NCI-H1092 treated with DMSO at 0.1 percent for 48 hours (cell line): Measurements from ENCODE around the gene EIF3F.

Experiments
- DNase-seq: peaks from one replicate; lab custom pipeline; 2025; lab: John Stamatoyannopoulos, UW

Gene EIF3F

DNA sequence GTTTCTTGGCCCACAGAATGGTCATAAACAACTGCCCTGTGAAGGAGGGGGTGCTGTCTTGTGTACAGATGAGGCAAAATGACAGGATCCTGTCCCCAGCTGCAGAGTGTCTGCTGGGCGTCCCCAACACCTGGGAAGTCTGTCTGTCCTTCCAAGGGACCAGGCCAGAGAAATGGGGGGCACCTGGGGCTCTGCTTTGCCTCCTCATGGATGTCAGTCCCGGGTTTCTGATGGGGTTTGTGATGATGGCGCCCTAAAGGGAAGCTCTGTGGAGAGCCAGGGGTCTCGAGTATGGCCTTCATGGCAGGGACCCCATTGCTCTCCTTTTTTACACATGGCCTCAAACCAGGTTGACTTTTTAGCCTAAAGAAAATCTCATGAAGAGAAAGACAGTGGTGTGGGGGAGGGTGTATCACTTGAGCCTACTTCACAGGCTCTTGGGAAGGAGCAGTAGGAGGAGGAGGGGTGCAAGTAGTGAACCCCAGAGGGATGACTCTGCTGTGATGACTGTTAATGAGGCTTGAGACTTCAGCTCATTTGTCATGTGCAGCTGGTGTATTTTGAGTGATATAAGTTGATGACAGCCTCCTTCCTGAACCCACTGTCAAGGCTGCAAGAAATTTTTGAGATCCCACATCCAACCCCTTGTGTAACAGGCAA, 53.3 kb downstream of the EIF3F start:
- no peak for DNase-seq

- no peak for DNase-seq
These were observed 53.8 kb downstream of the EIF3F start for GRCh38 chr11:8040921-8041285.

DNA sequence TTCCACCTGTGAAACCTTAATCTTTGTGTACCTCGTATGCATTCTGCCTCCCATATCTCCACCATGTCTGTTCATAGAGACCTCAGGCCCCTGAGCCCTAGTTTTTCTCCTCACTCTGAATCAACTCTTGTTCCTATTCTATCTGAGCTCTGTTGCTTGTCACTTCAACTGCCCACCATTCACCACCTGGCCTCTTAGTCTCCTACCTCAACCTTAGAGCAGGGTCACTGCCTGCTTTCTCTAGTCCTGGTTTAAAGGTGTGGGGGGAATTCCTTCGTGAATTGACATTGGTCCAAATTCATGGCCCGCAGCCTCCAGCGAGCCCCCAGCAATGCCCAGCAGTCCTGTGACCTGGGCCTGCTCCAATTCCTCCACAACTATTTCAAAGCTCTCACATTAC, 54.4 kb downstream of the EIF3F start:
- no peak for DNase-seq

DNA sequence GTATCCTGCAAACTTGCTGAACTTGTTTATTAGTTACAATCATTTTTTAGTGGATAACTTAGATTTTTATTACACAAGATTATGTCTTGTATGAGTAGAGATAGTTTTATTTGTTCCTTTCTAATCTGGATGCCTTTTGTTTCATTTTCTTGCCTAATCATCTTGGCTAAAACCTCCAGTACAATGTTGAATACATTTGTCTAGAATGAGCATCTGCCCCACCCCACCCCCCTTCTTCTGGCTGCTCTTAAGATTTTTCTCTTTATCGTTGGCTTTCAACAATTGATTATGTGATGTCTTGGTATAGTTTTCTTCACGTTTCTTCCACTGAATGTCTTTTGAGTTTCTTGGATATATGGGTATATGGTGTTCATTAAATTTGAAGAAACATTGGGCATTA, 56.6 kb downstream of the EIF3F start:
- DNase-seq: no peak

DNA sequence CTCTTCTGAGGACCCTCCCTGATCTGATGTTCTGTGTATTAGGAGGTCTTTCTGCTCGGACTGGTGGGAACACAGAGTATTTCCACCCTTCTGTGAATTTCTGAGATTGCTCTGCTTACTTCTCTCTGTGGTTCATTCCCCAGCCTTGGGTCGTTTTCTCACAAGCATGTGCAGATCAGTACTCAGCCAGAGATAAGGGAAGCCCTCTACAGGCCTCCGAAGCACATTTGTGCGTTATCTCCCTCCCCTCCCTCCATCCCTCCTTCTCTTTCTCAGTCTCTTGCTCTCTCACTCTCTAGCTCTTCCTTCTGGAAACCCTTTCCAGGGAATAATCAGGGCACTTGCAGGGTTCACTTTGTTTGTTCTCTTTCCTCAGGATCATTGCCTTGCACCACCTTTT, 58.7 kb downstream of the EIF3F start:
- no peak for DNase-seq

GRCh38 chr11:8047382-8047781, 60.2 kb downstream of the EIF3F start:
- DNase-seq: no peak

GRCh38 chr11:8049084-8049483, 61.9 kb downstream of the EIF3F start:
- no peak for DNase-seq
